C4-2B (cell line): ENCODE data around the gene PDCD2L.
A peak's percentile ranks its signal among the peaks of the same experiment; 100 is the strongest.

Source experiments
- H3K27ac ChIP-seq: fragments of 450-650 bp; 2 replicates; pipeline ENCODE4 v1.5.1; 2017
- ZFX ChIP-seq: fragments of 450-650 bp; IDR thresholded peaks from 2 replicates; pipeline ENCODE4 v1.6.1; 2017
- TF ChIP-seq, protein P1 (sequence below): fragments of 450-650 bp; conservative IDR thresholded peaks from 2 replicates; pipeline ENCODE4 v1.5.1; 2017; ENCODE audit warnings: mild to moderate bottlenecking

PDCD2L gene

DNA sequence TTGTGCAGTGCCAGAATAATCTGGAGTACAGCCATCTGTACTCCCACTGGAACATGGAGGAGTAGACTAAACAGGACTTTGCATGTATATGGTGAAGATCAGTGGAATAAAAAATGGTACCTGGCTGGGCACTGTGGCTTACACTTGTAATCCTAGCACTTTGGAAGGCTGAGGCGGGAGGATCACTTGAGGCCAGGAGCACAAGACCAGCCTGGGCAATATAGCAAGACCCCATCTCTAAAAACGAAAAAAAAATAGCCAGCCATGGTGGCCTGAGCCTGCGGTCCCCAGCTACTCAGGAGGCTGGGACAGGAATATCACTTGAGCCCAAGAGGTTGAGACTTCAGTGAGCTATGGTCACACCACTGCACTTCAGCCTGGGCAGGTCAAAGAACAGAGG is 44.0 kb downstream of the PDCD2L start:
- TF ChIP-seq ZFX: no peak
- TF ChIP-seq, protein P1, sequence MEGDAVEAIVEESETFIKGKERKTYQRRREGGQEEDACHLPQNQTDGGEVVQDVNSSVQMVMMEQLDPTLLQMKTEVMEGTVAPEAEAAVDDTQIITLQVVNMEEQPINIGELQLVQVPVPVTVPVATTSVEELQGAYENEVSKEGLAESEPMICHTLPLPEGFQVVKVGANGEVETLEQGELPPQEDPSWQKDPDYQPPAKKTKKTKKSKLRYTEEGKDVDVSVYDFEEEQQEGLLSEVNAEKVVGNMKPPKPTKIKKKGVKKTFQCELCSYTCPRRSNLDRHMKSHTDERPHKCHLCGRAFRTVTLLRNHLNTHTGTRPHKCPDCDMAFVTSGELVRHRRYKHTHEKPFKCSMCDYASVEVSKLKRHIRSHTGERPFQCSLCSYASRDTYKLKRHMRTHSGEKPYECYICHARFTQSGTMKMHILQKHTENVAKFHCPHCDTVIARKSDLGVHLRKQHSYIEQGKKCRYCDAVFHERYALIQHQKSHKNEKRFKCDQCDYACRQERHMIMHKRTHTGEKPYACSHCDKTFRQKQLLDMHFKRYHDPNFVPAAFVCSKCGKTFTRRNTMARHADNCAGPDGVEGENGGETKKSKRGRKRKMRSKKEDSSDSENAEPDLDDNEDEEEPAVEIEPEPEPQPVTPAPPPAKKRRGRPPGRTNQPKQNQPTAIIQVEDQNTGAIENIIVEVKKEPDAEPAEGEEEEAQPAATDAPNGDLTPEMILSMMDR: no peak
- no peak overlapping the region for H3K27ac ChIP-seq

DNA sequence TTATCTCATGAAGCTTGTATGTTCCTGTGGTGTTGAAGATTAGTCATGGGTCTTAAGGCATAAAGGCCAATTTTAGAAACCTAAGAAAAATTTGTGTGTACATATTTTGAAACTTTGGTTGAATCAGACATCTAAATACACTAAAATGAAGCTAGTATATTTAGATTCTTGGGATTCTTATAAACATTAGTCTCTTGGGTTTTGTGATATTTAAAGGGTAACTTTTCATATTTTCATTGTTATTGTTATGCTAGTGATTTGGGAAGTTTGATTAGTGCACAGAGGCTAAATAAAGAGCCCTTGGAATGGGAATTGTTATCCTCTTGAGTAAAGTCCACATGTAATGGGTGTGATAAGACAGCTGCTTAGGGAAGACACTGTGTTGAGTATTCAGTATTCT is 48.5 kb downstream of the PDCD2L start:
- no peak for TF ChIP-seq ZFX
- TF ChIP-seq, protein P1: no peak
- H3K27ac ChIP-seq: no peak overlapping the region

DNA sequence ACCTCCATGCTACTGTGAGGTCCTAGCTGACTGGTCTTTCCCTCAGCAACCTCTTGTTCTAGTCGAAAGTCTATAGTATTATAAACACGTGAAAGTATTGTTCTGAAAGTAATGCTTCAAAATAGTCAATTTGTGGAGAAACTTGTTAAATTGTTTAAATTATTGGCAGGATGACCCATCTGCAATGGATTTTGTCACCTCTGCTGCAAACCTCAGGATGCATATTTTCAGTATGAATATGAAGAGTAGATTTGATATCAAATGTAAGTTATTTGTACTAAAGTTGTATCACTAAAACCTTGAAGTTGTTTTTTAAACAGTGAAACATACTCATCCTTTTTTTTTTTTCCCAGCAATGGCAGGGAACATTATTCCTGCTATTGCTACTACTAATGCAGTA is 49.9 kb downstream of the PDCD2L start:
- no peak for TF ChIP-seq ZFX
- TF ChIP-seq, protein P1: no peak

DNA sequence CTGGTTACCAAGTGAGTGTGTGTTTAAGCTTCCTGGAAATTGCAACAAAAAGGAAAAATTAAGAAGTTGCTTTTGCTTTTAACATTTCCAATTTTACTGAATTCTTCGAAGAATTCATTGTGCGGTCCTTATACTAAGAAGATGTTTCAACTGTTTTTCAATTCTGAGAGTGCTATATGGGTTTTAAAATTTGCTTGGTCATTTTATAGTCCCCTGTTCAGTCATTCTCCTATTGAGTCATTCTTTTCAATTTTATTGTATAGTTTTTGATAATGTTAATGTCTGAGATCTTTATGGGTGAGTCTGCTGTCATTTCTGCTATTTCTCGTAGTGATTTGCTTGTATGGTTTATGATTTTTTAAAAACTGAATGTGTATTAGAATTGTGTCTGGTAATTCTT is 50.5 kb downstream of the PDCD2L start:
- TF ChIP-seq, protein P1: no peak
- no peak for TF ChIP-seq ZFX
- no peak overlapping the region for H3K27ac ChIP-seq

More for the DNA sequence above, 49.9 kb downstream of the PDCD2L start:
- H3K27ac ChIP-seq: no peak overlapping the region

DNA sequence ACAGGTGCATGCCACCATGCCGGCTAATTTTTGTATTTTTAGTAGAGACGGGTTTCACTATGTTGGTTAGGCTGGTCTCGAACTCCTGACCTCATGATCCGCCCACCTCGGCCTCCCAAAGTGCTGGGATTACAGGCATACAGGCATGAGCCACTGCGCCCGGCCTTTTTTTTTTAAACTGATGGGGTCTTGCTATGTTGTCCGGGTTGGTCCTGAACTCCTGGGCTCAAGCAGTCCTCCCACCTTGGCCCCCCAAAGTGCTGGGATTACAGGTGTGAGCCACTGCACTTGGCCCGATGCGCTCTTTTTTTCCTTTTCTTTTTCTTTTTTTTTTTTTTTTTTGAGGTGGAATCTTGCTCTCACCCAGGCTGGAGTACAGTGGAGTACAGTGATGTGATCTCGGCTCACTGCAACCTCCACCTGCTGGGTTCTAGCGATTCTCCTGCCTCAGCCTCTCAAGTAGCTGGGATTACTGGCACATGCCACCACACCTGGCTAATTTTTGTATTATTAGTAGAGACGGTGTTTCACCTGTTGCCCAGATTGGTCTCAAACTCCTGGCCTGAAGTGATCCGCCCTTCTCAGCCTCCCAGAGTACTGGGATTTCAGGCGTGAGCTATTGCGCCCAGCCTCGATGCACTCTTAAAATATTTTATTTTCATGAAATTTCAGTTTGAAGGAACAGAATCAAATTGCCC is 51.7 kb downstream of the PDCD2L start:
- H3K27ac ChIP-seq: peak overlapping the region; percentile 50; the same call in 1 of the 2 replicates

DNA sequence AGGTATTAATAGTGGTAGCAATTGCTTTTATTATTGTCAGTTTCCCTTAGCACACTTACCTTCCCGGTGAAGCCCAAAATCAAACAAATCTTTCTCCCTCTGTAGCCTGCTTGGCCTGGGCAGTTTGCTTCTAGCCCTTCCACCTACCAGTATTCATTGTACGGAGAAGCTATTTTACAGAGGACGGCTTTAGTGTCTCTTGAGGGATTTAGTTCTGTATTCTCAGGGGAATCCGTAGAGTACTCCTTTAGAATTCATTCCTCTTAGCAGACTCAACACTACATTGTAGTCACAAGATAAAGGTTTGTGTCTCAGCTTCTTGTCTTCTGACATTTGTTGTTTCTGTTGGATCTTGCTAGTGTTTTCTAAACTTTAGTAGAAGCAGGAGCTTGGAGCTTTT is 53.2 kb downstream of the PDCD2L start:
- no peak for TF ChIP-seq ZFX
- TF ChIP-seq, protein P1: no peak
- H3K27ac ChIP-seq: peak overlapping the region; percentile 92; the same call in 1 of the 2 replicates

DNA sequence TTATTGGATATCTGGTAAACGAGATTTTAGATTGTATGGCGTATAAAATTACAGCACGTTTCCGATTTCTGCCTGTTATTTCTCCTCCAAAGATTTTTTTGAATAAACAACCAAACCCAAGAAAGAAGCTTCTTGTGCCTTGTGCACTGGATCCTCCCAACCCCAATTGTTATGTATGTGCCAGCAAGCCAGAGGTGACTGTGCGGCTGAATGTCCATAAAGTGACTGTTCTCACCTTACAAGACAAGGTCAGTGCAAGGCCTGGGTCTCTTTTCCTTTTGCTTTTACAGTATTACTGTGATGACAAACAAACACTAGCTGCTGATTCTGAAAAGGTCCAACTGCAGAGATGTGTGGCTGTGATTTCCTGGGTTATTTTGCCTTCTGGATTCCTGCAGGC is 54.5 kb downstream of the PDCD2L start:
- TF ChIP-seq, protein P1: no peak
- TF ChIP-seq ZFX: no peak
- peak overlapping the region; percentile 92 for H3K27ac ChIP-seq

DNA sequence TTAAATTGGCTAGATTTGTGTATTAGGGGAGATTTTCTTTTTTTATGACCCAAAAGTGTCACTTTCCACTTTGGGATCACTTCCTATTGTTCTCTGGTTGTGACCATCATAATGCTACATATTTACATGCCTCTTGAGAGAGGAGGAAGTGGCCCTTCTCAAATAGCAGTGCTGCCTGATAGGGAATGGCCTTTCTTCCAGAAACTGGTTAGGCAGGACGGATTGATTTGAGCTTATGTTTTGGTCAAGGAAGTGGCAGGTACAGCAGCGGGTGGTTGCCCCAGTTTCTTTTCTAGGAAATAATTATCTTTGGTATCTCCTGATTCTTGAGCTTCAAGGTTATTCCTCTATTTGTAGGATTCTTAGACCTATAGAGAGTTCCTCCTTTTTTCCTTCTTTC is 55.4 kb downstream of the PDCD2L start:
- TF ChIP-seq ZFX: no peak
- TF ChIP-seq, protein P1: no peak
- peak overlapping the region; percentile 92; the same call in 1 of the 2 replicates for H3K27ac ChIP-seq
